RCC 7860 (cell line): ENCODE results near the gene RLIM.

Source experiments
- DNase-seq: peaks from one replicate; pipeline ENCODE4 v3.0.0-alpha.2; 2015; ENCODE audit warnings: low spot score
- FAIRE-seq: peaks from 2 replicates; lab custom pipeline; 2012; peaks lifted over from hg19 to GRCh38; lab: Jason Lieb, UNC

RLIM gene

GRCh38 chrX:74536832-74537371 lies 77.5 kb downstream of the RLIM start:
- DNase-seq (no peak), FAIRE-seq (no peak)

- DNase-seq = peak; percentile 10
- FAIRE-seq = no peak
These were observed 78.1 kb downstream of the RLIM start for GRCh38 chrX:74536152-74536831.

DNA sequence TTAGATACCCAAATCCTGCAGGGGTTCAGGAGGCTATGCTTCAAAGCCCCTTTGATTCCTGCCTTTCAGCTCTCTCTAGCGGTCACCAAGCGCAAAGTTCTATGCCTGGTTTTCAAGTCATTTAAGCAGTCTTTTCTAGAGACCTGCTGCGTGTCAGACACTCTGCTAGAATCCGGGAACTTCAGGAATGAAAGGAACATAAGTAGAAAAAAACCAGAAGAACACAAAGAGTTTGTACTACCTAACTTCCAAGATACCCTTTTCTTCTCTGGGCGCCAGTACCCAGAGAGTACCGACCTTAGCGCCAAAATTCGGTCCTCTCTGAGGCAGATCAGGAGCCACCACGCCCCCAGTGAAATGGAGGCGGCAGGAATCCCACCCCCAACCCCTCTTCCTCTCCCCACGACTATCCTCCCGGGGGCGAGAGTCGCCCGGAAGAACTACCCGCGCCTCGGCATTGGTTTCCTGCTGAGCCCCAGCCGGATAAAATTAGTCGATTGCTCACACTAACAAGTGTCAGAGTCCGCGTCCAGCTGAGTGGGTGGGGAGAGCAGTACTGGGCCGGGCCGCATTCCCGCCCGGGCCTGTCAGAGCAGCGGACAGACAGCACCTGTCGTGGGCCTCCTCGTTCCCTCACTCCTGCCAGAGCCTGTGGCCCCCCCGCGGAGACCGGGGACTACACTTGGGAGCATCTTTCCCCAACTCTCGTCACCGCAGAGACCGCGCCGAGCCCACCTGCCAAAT lies 78.8 kb downstream of the RLIM start:
- DNase-seq = no peak

More for the DNA sequence above, 78.8 kb downstream of the RLIM start:
- FAIRE-seq = no peak
